Measurements from ENCODE around the gene HSPA2.
"Not testable (repeated sequence)": the region's sequence is repeated elsewhere in the genome, so short reads cannot be mapped to it uniquely, and the experiment has no call there.

The HSPA2 gene

GRCh38 chr14:64515053-64515452 is 25.5 kb upstream of the HSPA2 start:
- DNase-seq: no peak

DNA sequence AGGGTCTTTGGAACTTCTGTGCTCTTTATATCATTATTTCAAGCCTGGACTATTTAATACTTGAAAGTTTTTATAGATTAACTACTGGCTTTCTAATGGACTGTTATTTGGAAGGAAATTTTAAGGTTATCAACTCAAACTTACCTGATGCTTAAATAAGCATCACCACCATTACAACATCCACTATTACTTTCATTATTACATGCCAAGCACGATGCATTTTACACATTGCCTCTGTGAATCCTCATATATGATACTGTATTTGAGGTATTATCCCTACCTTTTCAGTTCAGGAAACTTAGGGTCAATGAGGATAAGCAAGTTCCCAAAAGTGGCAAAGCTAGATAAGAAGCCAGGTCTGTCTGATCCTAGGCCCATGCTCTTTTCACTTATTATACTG is 23.6 kb upstream of the HSPA2 start:
- no peak for DNase-seq

DNA sequence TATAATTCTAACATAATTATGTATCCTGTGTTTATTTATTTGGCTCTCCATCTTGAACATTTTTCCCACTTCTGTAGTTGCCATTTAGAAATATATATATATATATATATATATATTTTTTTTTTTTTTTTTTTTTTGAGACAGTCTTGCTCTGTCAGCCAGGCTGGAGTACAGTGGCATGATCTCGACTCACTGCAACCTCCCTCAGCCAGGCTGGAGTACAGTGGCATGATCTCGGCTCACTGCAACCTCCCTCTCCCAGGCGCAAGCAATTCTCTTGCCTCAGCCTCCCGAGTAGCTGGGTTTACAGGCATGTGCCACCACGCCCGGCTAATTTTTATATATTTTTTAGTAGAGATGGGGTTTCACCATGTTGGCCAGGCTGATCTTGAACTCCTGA is 22.9 kb upstream of the HSPA2 start:
- not testable (repeated sequence) for DNase-seq

- DNase-seq: no peak
Measured at GRCh38 chr14:64518229-64518628, 22.3 kb upstream of the HSPA2 start.

- no peak for DNase-seq
Measured at GRCh38 chr14:64520699-64521098, 19.8 kb upstream of the HSPA2 start.

DNA sequence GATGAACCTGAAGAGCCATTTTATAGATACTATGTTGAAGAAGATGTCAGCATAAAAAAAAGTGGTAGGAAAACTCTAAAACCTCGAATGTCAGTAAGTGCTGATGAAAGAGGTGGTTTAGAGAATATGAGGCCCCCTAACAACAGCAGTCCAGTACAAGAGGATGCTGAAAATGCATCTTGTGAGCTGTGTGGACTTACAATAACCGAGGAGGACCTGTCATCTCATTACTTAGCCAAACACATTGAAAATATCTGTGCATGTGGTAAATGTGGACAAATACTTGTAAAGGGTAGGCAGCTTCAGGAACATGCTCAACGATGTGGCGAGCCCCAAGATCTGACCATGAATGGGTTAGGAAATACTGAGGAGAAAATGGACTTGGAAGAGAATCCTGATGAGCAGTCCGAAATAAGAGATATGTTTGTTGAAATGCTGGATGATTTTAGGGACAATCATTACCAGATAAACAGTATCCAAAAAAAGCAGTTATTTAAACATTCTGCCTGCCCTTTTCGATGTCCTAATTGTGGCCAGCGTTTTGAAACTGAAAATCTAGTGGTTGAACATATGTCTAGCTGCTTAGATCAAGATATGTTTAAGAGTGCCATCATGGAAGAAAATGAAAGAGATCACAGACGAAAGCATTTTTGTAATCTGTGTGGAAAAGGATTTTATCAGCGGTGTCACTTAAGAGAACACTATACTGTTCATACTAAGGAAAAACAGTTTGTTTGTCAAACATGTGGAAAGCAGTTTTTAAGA is 17.8 kb upstream of the HSPA2 start:
- no peak for DNase-seq

DNA sequence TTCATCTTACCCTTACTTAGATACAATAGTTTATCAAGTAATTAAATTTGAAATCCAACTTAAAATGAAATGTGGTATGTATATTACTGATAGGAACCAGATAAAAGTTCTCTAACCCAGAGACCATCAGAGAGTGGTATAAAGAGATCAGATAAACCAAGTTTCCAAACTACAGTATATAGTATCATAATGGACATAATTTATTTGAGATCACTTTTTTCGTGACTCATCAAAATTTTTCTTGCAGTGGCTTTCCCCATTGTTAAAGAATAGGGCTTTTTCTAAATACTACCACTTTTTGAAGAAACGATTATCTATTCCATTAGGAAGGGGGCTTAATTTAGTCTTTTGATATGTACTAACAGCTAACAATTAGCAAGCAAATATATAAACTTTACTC is 15.2 kb upstream of the HSPA2 start:
- DNase-seq: no peak

- no peak for DNase-seq
Measured at GRCh38 chr14:64531567-64531966, 9.0 kb upstream of the HSPA2 start.

DNA sequence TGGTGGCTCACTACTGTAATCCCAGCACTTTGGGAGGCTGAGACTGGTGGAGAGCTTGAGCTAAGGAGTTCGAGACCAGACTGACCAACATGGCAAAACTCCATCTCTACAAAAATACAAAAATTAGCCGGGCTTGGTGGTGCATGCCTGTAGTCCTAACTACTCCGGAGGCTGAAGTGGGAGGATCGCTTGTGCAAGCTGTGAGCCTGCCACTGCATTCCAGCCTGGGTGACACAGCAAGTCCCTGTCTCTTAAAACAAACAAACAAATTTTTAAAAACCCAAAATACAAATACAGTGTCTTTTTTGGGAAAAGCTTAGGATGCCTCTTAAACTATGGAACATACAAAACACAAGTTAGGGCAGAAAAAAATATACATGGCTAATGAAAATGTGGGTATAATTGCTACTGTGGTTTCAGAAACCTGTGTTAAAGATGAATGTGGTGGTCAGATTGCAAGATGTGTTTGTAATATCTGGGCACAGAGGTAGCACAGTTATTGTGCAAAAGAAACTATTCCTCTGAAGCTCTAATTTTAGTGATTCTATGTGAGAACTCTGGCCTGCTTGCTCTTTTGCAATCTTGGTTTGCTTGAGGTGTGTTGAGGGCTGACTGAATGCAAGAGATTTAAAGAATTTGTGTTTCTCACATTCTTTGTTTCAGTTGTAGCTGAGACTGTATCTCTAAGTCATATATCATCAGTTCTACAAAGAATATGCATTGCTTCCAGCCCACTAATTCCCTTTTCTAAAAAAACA is 3.9 kb upstream of the HSPA2 start:
- DNase-seq: no peak

- DNase-seq: peak in 3 of 5 donors; percentile 10 to 33 (median 12)
Measured at GRCh38 chr14:64541261-64541971, 875 bp downstream of the HSPA2 start.

- peak in 2 of 5 donors; percentile 14 to 25 for DNase-seq
Measured at GRCh38 chr14:64541972-64542835, 1.7 kb downstream of the HSPA2 start.

GRCh38 chr14:64542836-64543201 is 2.3 kb downstream of the HSPA2 start:
- DNase-seq: no peak

GRCh38 chr14:64544607-64545312 is 4.2 kb downstream of the HSPA2 start:
- DNase-seq: no peak

DNA sequence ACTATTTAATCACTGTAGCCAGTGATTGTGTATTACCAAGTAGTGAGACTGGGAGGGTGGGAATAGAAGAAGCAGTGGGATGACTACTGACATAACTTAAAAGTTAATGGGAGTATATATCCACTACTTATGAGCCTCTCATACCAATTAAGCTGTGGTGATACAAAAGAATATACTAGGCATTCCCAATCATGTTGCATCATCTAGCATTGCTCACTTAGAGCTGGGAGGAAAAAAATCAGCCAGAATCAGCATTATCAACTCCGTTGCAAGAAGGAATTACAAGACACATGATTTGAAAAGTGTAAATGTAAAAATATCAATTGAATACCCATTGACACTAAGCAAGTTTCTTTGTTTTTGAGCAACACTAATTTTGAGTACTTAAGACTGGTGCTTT is 8.5 kb downstream of the HSPA2 start:
- no peak for DNase-seq

GRCh38 chr14:64549791-64550620 is 9.5 kb downstream of the HSPA2 start, which contains the start of gene PPP1R36:
TSS of gene PPP1R36 (plus strand) at chr14:64549961. CDS start at chr14:64549998, 37 bp downstream.
- DNase-seq: peak in 4 of 5 donors; percentile 14 to 50 (median 24)

- no peak for DNase-seq
Measured at GRCh38 chr14:64550621-64551333, 10.2 kb downstream of the HSPA2 start.

DNA sequence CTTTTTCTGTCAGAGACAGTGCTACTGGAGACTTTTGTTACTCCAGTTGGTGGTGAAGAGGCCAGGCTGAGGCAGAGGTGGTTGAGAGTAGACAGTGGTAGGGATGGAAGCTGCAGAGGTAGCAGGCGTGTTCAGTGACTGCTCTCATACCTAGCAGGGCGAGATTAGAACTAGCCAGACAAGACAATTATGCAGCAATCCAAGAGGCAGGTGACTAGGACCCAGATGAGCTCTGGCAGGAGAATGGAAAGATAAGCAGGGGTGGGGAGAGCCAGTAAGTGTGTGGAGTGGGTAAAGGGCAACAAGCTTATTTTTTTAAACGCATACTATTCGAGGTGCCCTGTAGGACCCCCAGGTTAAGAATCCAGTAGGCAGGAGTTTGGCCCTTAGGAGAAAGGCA is 14.0 kb downstream of the HSPA2 start:
- DNase-seq: no peak

GRCh38 chr14:64556526-64556925 is 16.0 kb downstream of the HSPA2 start:
- no peak for DNase-seq

DNA sequence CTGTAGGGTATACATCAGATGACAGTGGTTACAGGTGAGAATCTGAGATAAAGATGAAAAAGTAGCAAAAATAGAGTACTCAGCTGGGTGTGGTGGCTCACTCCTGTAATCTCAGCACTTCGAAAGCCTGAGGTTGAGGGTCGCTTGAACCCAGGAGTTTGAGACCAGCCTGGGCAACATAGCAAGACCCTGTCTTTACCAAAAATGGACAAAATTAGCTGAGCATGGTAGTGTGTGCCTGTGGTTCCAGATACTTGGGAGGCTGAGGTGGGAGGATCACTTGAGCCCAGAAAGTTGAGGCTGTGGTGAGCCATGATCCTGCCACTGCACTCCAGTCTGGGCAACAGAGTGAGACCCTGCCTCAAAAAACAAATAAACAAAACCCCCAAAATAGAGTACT is 17.7 kb downstream of the HSPA2 start:
- DNase-seq: not testable (repeated sequence)

- DNase-seq: no peak
Measured at GRCh38 chr14:64561631-64562030, 21.1 kb downstream of the HSPA2 start.
